ENCODE results near the gene SMIM36. TPM values are rescaled to one million over a fixed set of nuclear protein-coding genes. Genes with fewer than 3 reads are reported as not detected.

Gene SMIM36
- total and polyA plus RNA-seq, 10 of the 15 experiments (the other 5 are each of a cell fraction or from before 2014, with no cell fraction given) = not detected

GRCh38 chr17:55496094-55496881 lies 15.0 kb downstream of the SMIM36 start (continued):
- TF ChIP-seq JUND (IDR thresholded peaks at IDR 0.05; ENCODE audit: low read depth, low read length) (no peak), SREBF1 (IDR thresholded peaks at IDR 0.05; ENCODE audit: low read length) (no peak), TBL1XR1 (IDR thresholded peaks at IDR 0.05; ENCODE audit: low read depth, low read length) (no peak), CBX3 (IDR thresholded peaks at IDR 0.05; ENCODE audit: borderline replicate concordance, low read depth) (no peak), TARDBP (IDR thresholded peaks at IDR 0.05; ENCODE audit: borderline replicate concordance) (no peak), RAD21 (IDR thresholded peaks at IDR 0.05; ENCODE audit: insufficient read depth, low read depth, low read length) (peak; percentile 39; the same call in 1 of the 2 replicates), RFX5 (IDR thresholded peaks at IDR 0.05; ENCODE audit: low read depth, low read length) (no peak), CHD2 (IDR thresholded peaks at IDR 0.05; ENCODE audit: borderline replicate concordance, low read depth, low read length) (no peak), EZH2 (IDR thresholded peaks at IDR 0.05; ENCODE audit: borderline replicate concordance, control insufficient read depth, low read depth, low read length) (no peak), HDAC6 (IDR thresholded peaks at IDR 0.05; ENCODE audit: unreplicated experiment) (no peak), EGR1 (IDR thresholded peaks at IDR 0.05; ENCODE audit: borderline replicate concordance in 1 of 2, low read depth in 2 of 2, low read length in 2 of 2) (no peak), E4F1 (IDR thresholded peaks at IDR 0.05; ENCODE audit: borderline replicate concordance, partially characterized antibody) (no peak), ETV6 (conservative IDR thresholded peaks at IDR 0.05 in 1 of 2, IDR thresholded peaks at IDR 0.05 in 1 of 2; ENCODE audit: borderline replicate concordance in 1 of 2, low read depth in 1 of 2) (no peak), CTCF (IDR thresholded peaks at IDR 0.05 in 2 of 3, conservative IDR thresholded peaks at IDR 0.05 in 1 of 3; ENCODE audit: control insufficient read depth in 2 of 3, extremely low read depth in 1 of 3, insufficient read depth in 1 of 3, low read depth in 3 of 3, low read length in 3 of 3) (peak in 1 of 3 experiments; percentile 34; a peak in 1 of 6 replicates), NFYA (IDR thresholded peaks at IDR 0.05; ENCODE audit: borderline replicate concordance, low read depth, low read length) (no peak), FOXK2 (IDR thresholded peaks at IDR 0.05) (no peak)
- TF ChIP-seq, protein P1, sequence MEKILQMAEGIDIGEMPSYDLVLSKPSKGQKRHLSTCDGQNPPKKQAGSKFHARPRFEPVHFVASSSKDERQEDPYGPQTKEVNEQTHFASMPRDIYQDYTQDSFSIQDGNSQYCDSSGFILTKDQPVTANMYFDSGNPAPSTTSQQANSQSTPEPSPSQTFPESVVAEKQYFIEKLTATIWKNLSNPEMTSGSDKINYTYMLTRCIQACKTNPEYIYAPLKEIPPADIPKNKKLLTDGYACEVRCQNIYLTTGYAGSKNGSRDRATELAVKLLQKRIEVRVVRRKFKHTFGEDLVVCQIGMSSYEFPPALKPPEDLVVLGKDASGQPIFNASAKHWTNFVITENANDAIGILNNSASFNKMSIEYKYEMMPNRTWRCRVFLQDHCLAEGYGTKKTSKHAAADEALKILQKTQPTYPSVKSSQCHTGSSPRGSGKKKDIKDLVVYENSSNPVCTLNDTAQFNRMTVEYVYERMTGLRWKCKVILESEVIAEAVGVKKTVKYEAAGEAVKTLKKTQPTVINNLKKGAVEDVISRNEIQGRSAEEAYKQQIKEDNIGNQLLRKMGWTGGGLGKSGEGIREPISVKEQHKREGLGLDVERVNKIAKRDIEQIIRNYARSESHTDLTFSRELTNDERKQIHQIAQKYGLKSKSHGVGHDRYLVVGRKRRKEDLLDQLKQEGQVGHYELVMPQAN (conservative IDR thresholded peaks at IDR 0.05) = no peak
